NCI-H2227 treated with DMSO at 0.1 percent for 48 hours (cell line): Measurements from ENCODE around the gene BSG.
"Not testable (repeated sequence)": the region's sequence is repeated elsewhere in the genome, so short reads cannot be mapped to it uniquely, and the experiment has no call there.

Source experiments
- DNase-seq: peaks from one replicate; lab custom pipeline; 2025; lab: John Stamatoyannopoulos, UW

Gene BSG

GRCh38 chr19:572743-573518 is 535 bp downstream of the BSG start:
- DNase-seq = no peak

GRCh38 chr19:573519-573825 is 1.1 kb downstream of the BSG start:
- no peak for DNase-seq

- DNase-seq = no peak
Observed at GRCh38 chr19:574658-575526, 2.5 kb downstream of the BSG start.

GRCh38 chr19:575527-576506 is 3.4 kb downstream of the BSG start:
- no peak for DNase-seq

- DNase-seq = no peak
Observed at GRCh38 chr19:576768-577438, 4.5 kb downstream of the BSG start.

- no peak for DNase-seq
Observed at GRCh38 chr19:577439-578392, 5.3 kb downstream of the BSG start.

GRCh38 chr19:579111-579841 is 6.9 kb downstream of the BSG start:
- no peak for DNase-seq

GRCh38 chr19:579842-580155 is 7.4 kb downstream of the BSG start:
- no peak for DNase-seq

- DNase-seq = no peak
Observed at GRCh38 chr19:580274-580835, 8.0 kb downstream of the BSG start.

GRCh38 chr19:581399-582111 is 9.2 kb downstream of the BSG start:
- DNase-seq = no peak

GRCh38 chr19:582497-583197 is 10.3 kb downstream of the BSG start:
- DNase-seq = no peak

- DNase-seq = no peak
Observed at GRCh38 chr19:583198-583967, 11.0 kb downstream of the BSG start.

- no peak for DNase-seq
Observed at GRCh38 chr19:583968-584239, 11.5 kb downstream of the BSG start.

GRCh38 chr19:584240-585001 is 12.0 kb downstream of the BSG start:
- DNase-seq = no peak

- not testable (repeated sequence) for DNase-seq
Observed at GRCh38 chr19:585146-585545, 12.8 kb downstream of the BSG start.

- DNase-seq = no peak
Observed at GRCh38 chr19:585551-586110, 13.2 kb downstream of the BSG start.
